GM21576 (cell line): ENCODE data around the gene ANO9.
A peak's percentile ranks its signal among the peaks of the same experiment; 100 is the strongest.

ENCODE experiments used
- ATAC-seq: cut with Tn5 transposase; IDR thresholded peaks from one replicate; pipeline ENCODE4 v1.9.1; 2021; ENCODE audit warnings: mild to moderate bottlenecking, moderate library complexity; ENCODE audit not compliant: unreplicated experiment

ANO9 gene

GRCh38 chr11:452916-453527, 11.2 kb upstream of the ANO9 start:
- ATAC-seq, result no peak

DNA sequence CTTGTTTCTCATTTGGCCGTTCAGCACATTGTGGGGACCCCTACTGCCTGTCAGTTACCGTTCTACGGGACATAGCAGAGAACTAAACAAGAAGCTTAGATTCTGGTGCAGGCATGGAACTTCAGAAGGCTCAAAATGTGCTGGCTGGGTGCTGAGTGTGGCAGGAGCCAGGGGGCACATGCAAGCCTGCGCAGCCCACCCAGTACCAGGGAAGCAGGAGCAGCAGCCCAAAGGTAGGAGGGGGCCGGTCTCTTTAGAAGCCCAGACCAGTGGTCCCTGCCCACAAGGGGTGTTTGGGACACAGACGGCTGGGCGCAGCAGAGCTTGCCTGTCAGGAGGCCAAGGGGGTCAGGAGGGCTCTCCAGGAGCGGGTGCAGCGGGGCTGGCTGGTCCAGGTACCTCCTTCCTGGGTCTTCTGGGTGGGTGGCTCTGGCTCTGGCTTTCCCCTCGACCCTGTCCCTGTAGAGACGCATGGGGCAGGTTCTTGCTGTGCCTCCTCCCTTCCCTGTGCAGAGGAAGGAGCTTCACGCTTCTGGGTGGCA, 10.5 kb upstream of the ANO9 start:
- ATAC-seq, result no peak

DNA sequence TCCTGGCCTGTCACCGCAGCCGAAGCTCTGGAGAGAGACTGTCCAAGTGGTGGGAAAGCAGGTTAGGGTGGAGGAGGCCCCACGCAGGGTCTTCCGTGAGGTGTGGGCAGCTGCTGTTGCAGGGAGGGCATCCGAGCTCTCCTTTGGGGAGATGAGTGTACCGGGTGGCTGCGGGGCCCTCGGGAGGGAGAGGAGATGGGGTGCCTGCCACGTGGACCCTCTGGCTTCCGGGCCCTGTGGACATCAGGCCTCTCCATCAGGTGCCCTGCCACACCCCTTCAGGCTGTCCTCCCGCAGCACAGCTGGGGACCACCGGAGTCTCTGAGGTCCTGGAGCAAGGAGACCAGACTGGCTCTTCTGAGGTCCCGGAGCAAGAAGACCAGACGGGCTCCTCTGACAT, 9.9 kb upstream of the ANO9 start:
- no peak for ATAC-seq

- ATAC-seq, result no peak
These were observed 9.1 kb upstream of the ANO9 start for GRCh38 chr11:450809-451451.

- ATAC-seq, result peak; percentile 62
These were observed 8.3 kb upstream of the ANO9 start, which contains the start of gene PTDSS2 for GRCh38 chr11:449889-450808. PTDSS2 (plus strand) TSS chr11:450279; CDS start chr11:450456, 177 bp downstream.

GRCh38 chr11:447923-448731, 6.3 kb upstream of the ANO9 start:
- ATAC-seq, result peak; percentile 42

- ATAC-seq, result no peak
These were observed 5.1 kb upstream of the ANO9 start for GRCh38 chr11:446891-447290.

DNA sequence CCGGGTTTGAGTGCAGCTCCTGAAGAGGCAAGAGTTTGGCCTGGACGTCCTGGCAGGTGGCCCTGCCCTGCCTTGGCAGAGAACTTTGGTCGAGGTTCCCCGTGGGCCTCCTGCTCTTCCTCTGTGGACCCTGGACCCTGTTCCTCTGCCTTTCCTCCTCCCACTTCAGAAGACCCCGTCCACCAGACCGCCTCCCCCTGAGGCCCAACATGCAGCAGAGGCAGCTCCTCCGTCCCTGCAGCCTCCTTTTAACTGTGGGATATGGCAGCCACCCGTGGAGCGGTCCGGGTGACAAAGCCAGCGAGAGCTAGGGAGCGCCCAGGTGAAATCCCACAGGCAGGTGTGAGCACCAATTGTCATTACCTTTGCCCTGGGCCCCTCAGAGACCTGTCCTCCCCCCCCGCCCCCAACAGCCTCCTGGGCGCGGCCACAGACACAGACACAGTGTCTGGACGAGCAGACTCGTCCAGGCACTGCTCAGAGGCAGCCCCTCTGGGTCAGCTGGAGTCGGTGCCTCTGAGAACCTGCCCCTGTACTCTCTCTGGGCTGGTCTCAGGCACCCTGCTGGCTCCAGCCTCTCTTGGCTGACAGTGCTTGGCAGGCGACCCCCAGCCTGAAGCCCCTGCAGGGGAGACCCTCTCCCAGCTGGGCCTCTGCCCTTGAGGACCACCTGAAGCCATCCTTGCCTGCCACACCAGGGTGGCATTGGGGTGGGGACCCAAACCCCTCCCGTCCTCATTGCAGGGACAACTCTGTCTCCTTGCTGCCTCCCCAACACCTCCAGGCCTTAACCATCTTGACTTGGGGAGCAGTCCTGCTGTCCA, 4.2 kb upstream of the ANO9 start:
- ATAC-seq, result no peak

- no peak for ATAC-seq
These were observed 2.8 kb upstream of the ANO9 start for GRCh38 chr11:444396-445144.

- ATAC-seq, result no peak
These were observed 1.9 kb upstream of the ANO9 start for GRCh38 chr11:443542-444199.

DNA sequence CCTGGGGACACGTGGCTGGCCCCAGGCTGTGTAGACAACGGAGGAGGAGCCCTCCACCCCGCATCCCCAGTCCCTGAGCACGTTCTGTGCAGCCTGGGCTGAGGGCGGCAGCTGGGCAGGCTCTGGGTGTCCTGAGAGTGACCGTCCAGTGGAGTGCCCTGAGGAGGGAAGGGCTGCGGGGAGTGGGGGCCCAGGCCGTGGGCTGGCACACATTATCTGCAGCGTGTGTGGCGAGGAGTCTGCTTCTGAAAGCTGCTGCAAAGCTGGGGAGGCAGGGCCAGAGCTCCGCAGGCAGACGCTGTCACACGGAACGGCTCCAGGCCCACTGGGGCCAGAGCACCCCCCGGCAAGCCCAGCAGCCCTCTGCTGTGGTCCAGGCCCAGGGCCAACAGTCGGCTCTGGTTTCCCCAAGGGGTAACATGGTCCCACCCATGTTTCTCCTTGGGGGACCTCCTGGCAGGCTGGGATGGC, 835 bp upstream of the ANO9 start:
- ATAC-seq, result no peak

GRCh38 chr11:441043-441417, 781 bp downstream of the ANO9 start:
- ATAC-seq, result no peak

DNA sequence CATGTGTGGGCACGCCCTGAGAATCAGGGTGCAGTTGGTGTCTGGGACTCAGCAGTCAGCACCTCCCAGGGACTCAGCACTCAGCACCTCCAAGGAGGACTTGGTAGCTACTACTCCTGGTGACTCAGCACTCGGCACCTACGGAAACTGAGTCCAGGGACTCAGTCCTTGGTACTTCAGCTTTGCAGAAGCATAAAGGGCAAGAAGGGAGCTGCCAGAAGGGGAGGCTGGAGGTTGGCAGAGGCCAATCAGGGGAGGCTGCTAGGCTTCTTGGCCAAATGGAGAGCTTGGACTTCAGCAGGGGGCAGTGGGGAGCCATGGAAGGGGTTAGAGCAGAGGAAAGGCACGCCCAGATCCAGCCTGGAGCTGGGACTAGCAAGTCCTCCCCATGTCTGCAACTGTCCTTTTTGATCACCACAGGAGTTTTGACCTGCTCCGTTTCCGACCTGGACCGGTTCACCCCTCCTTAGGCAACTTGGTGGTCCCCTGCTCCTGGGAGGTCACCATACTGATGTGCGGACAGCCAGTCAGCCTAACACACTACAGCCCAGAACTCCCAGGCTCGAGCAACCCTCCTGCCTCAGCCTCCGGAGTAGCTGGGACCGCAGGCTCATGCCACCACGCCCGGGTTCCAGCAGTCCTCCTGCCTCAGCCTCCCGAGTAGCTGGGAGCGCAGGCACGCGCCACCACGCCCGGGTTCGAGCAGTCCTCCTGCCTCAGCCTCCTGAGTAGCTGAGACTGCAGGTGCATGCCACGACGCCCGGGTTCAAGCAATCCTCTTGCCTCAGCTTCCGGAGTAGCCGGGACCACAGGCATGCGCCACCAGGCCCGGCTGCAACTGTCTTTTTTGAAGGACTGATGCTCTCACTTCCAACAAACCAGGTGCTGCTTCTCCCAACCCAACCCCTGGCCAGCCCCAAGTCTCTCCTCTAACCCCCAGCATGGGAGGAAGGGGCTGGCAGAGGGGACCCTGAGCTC, 1.5 kb downstream of the ANO9 start:
- no peak for ATAC-seq

GRCh38 chr11:439315-440064, 2.3 kb downstream of the ANO9 start:
- ATAC-seq, result no peak

- no peak for ATAC-seq
These were observed 3.5 kb downstream of the ANO9 start for GRCh38 chr11:438101-438844.
